Hepatocyte (in vitro differentiated cells): ENCODE results near the gene ANO2.

Source experiments
- EZH2phosphoT487 ChIP-seq: fragments of 200-600 bp; sonication (generic); IDR thresholded peaks from one replicate; pipeline ENCODE4 v1.6.1; 2018; ENCODE audit warnings: antibody characterized with exemption, mild to moderate bottlenecking, low read depth, moderate library complexity; ENCODE audit not compliant: unreplicated experiment, severe bottlenecking
- TF ChIP-seq, protein P1 (sequence below): fragments of 200-600 bp; sonication (generic); IDR thresholded peaks from 2 replicates; pipeline ENCODE4 v1.5.1; 2016; ENCODE audit warnings: antibody characterized with exemption, mild to moderate bottlenecking; ENCODE audit not compliant: poor library complexity

DNA sequence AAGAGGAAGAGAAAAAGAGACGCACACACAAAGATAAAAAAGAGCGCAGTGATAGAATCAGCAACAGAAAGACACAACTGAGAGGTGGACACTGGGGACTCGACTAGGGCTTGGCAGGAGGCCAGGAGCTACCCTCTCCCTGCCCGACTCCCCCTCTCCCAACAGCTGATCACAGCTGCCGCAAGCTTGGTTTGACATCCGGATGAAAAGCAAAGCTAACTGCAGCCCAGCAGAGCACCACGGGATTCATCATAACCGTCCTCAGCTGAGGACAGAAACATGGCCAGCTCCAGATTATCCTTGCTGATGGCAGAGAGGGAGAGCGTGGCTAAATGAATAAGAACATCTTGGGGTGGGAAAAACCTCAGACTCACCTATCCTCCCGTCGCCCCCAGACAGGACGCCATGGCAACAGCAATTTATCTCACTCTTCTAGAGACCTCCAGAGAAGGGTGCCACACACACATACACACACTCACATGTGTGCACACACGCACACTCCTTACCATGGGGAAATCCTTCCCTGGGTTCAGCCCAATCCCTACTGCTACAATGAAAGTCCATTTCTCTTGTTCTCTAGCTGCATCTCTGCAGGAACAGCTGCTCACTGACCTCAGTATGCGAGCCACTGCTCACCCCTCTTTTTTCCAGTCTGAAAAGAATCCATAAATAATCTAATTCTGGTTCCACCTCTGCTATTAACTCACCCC, 377.9 kb downstream of the ANO2 start:
- TF ChIP-seq, protein P1, sequence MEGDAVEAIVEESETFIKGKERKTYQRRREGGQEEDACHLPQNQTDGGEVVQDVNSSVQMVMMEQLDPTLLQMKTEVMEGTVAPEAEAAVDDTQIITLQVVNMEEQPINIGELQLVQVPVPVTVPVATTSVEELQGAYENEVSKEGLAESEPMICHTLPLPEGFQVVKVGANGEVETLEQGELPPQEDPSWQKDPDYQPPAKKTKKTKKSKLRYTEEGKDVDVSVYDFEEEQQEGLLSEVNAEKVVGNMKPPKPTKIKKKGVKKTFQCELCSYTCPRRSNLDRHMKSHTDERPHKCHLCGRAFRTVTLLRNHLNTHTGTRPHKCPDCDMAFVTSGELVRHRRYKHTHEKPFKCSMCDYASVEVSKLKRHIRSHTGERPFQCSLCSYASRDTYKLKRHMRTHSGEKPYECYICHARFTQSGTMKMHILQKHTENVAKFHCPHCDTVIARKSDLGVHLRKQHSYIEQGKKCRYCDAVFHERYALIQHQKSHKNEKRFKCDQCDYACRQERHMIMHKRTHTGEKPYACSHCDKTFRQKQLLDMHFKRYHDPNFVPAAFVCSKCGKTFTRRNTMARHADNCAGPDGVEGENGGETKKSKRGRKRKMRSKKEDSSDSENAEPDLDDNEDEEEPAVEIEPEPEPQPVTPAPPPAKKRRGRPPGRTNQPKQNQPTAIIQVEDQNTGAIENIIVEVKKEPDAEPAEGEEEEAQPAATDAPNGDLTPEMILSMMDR, result no peak
- no peak for TF ChIP-seq EZH2phosphoT487
